Neural progenitor cell (in vitro differentiated cells): Measurements from ENCODE around the gene CCDC201. TPM values are rescaled to one million over a fixed set of nuclear protein-coding genes. Genes with fewer than 3 reads are reported as not detected.

Experiments used
- DNase-seq: peaks from one replicate; pipeline ENCODE4 v3.0.0-alpha.2; 2016; ENCODE audit warnings: low spot score
- H2AFZ ChIP-seq: fragments of 200-600 bp; sonication (generic); replicated peaks from 2 replicates; pipeline ENCODE4 v1.6.1; 2016; ENCODE audit warnings: antibody characterized with exemption
- H3F3A ChIP-seq: fragments of 200-600 bp; sonication (generic); 2 replicates; pipeline ENCODE4 v1.6.1; 2016; ENCODE audit warnings: antibody characterized with exemption, low read depth
- H3K27ac ChIP-seq: fragments of 200-600 bp; sonication (generic); 2 replicates; pipeline ENCODE4 v1.5.1; 2016; ENCODE audit warnings: mild to moderate bottlenecking
- H3K27me3 ChIP-seq: fragments of 200-600 bp; sonication (generic); 2 replicates; pipeline ENCODE4 v1.6.1; 2016; ENCODE audit warnings: mild to moderate bottlenecking, moderate library complexity
- H3K36me3 ChIP-seq: fragments of 200-600 bp; sonication (generic); 2 replicates; pipeline ENCODE4 v1.5.1; 2016
- H3K4me1 ChIP-seq: fragments of 200-600 bp; sonication (generic); 2 replicates; pipeline ENCODE4 v1.6.1; 2016; ENCODE audit warnings: mixed run types
- H3K4me2 ChIP-seq: fragments of 200-600 bp; sonication (generic); 2 replicates; pipeline ENCODE4 v1.6.1; 2016
- H3K4me3 ChIP-seq: fragments of 200-600 bp; sonication (generic); 2 replicates; pipeline ENCODE4 v1.5.1; 2016
- H3K79me2 ChIP-seq: fragments of 200-600 bp; sonication (generic); 2 replicates; pipeline ENCODE4 v1.6.1; 2016; ENCODE audit warnings: low read depth
- H3K9ac ChIP-seq: fragments of 200-600 bp; sonication (generic); 2 replicates; pipeline ENCODE4 v1.6.1; 2016
- H3K9me3 ChIP-seq: fragments of 200-600 bp; sonication (generic); 2 replicates; pipeline ENCODE4 v1.5.1; 2016; ENCODE audit warnings: low read depth
- H4K20me1 ChIP-seq: fragments of 200-600 bp; sonication (generic); 2 replicates; pipeline ENCODE4 v1.6.1; 2016; ENCODE audit warnings: low read depth
- H3K27ac Mint-ChIP-seq: 3 replicates; pipeline ENCODE4 v1.8.0; 2021; ENCODE audit warnings: mixed read lengths
- H3K27me3 Mint-ChIP-seq: 2 replicates; pipeline ENCODE4 v1.8.0; 2022; ENCODE audit warnings: low read depth, mild to moderate bottlenecking, inconsistent platforms, moderate library complexity, mixed read lengths; ENCODE audit not compliant: insufficient read depth
- H3K36me3 Mint-ChIP-seq: 3 replicates; pipeline ENCODE4 v1.8.0; 2021; ENCODE audit warnings: mixed read lengths
- H3K4me1 Mint-ChIP-seq: 3 replicates; pipeline ENCODE4 v1.8.0; 2021; ENCODE audit warnings: mixed read lengths
- H3K4me3 Mint-ChIP-seq: 3 replicates; pipeline ENCODE4 v1.8.0; 2021; ENCODE audit warnings: mild to moderate bottlenecking, moderate library complexity, mixed read lengths
- H3K9me3 Mint-ChIP-seq: 3 replicates; pipeline ENCODE4 v1.8.0; 2020; ENCODE audit warnings: mixed read lengths
- EZH2 ChIP-seq: fragments of 200-600 bp; sonication (generic); IDR thresholded peaks from 2 replicates; pipeline ENCODE4 v1.6.1; 2017; ENCODE audit warnings: antibody characterized with exemption, mild to moderate bottlenecking, moderate library complexity
- EZH2phosphoT487 ChIP-seq: fragments of 200-600 bp; sonication (generic); IDR thresholded peaks from 2 replicates; pipeline ENCODE4 v1.6.1; 2017; ENCODE audit warnings: antibody characterized with exemption
- total RNA-seq: library from RNA; depleted of rRNA; stranded (reverse); fragments of >200 nt; gene quantifications from 2 replicates; pipeline ENCODE4 v1.2.3, GENCODE V29; 2015; ENCODE audit warnings: low replicate concordance
- TF ChIP-seq, protein P1 (sequence below): fragments of 200-600 bp; sonication (generic); IDR thresholded peaks from 2 replicates; pipeline ENCODE4 v1.5.1; 2017; ENCODE audit warnings: antibody characterized with exemption, mild to moderate bottlenecking

CCDC201 gene
- total RNA-seq, 1 donor from 2014 or later: not detected

- Histone ChIP-seq H3K4me1 (no peaks in the 10 kb centered on the region), H3K36me3 (no peaks in the 10 kb centered on the region), H3K27ac (no peak overlapping the region), H3K4me2 (no peak overlapping the region), H3K9me3 (no peaks in the 10 kb centered on the region), H3K4me3 (no peak overlapping the region), H3K9ac (no peak overlapping the region), H3K79me2 (no peaks in the 10 kb centered on the region), H3F3A (no peaks in the 10 kb centered on the region), H4K20me1 (no peaks in the 10 kb centered on the region), H3K27me3 (no peaks in the 10 kb centered on the region), H2AFZ (no peak overlapping the region)
- no peak for DNase-seq
- H3K27ac Mint-ChIP-seq: no peak overlapping the region
- no peaks in the 10 kb centered on the region for H3K4me1 Mint-ChIP-seq
- peaks cover 2% of the 10 kb centered on the region for H3K27me3 Mint-ChIP-seq
- no peak overlapping the region for H3K4me3 Mint-ChIP-seq
- peaks cover 3% of the 10 kb centered on the region for H3K9me3 Mint-ChIP-seq
- no peaks in the 10 kb centered on the region for H3K36me3 Mint-ChIP-seq
- TF ChIP-seq EZH2 (no peak), EZH2phosphoT487 (no peak)
- TF ChIP-seq, protein P1, sequence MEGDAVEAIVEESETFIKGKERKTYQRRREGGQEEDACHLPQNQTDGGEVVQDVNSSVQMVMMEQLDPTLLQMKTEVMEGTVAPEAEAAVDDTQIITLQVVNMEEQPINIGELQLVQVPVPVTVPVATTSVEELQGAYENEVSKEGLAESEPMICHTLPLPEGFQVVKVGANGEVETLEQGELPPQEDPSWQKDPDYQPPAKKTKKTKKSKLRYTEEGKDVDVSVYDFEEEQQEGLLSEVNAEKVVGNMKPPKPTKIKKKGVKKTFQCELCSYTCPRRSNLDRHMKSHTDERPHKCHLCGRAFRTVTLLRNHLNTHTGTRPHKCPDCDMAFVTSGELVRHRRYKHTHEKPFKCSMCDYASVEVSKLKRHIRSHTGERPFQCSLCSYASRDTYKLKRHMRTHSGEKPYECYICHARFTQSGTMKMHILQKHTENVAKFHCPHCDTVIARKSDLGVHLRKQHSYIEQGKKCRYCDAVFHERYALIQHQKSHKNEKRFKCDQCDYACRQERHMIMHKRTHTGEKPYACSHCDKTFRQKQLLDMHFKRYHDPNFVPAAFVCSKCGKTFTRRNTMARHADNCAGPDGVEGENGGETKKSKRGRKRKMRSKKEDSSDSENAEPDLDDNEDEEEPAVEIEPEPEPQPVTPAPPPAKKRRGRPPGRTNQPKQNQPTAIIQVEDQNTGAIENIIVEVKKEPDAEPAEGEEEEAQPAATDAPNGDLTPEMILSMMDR: no peak
Measured at GRCh38 chr7:45878457-45879144, 5.7 kb upstream of the CCDC201 start.

GRCh38 chr7:45876519-45876918, 3.6 kb upstream of the CCDC201 start:
- no peaks in the 10 kb centered on the region for H3K36me3 Mint-ChIP-seq
- Histone ChIP-seq H3K4me1 (no peaks in the 10 kb centered on the region), H3K9me3 (no peaks in the 10 kb centered on the region), H3K4me2 (no peak overlapping the region), H3K9ac (no peak overlapping the region), H3K27ac (no peak overlapping the region), H2AFZ (no peak overlapping the region), H3K4me3 (no peak overlapping the region), H3K36me3 (no peaks in the 10 kb centered on the region), H4K20me1 (no peaks in the 10 kb centered on the region), H3K27me3 (no peaks in the 10 kb centered on the region), H3K79me2 (no peaks in the 10 kb centered on the region), H3F3A (no peaks in the 10 kb centered on the region)
- H3K27me3 Mint-ChIP-seq: peaks cover 4% of the 10 kb centered on the region
- H3K4me1 Mint-ChIP-seq: no peaks in the 10 kb centered on the region
- H3K4me3 Mint-ChIP-seq: no peak overlapping the region
- DNase-seq: no peak
- peaks cover 3% of the 10 kb centered on the region for H3K9me3 Mint-ChIP-seq
- TF ChIP-seq, protein P1: no peak
- no peak for TF ChIP-seq EZH2phosphoT487
- TF ChIP-seq EZH2: no peak
- no peak overlapping the region for H3K27ac Mint-ChIP-seq

- H3K27ac ChIP-seq: no peak overlapping the region
- H4K20me1 ChIP-seq: no peaks in the 10 kb centered on the region
- TF ChIP-seq EZH2 (no peak), EZH2phosphoT487 (no peak)
- TF ChIP-seq, protein P1: no peak
- Mint-ChIP-seq H3K36me3 (no peaks in the 10 kb centered on the region), H3K4me1 (no peaks in the 10 kb centered on the region), H3K27ac (no peak overlapping the region), H3K27me3 (peaks cover 4% of the 10 kb centered on the region), H3K4me3 (no peak overlapping the region), H3K9me3 (peaks cover 3% of the 10 kb centered on the region)
- no peaks in the 10 kb centered on the region for H3F3A ChIP-seq
- no peak overlapping the region for H3K9ac ChIP-seq
- no peaks in the 10 kb centered on the region for H3K79me2 ChIP-seq
- DNase-seq: no peak
- H3K4me3 ChIP-seq: no peak overlapping the region
- no peak overlapping the region for H3K4me2 ChIP-seq
- H3K4me1 ChIP-seq: no peaks in the 10 kb centered on the region
- H3K27me3 ChIP-seq: no peaks in the 10 kb centered on the region
- H2AFZ ChIP-seq: no peak overlapping the region
- no peaks in the 10 kb centered on the region for H3K9me3 ChIP-seq
- no peaks in the 10 kb centered on the region for H3K36me3 ChIP-seq
Measured at GRCh38 chr7:45874408-45875131, 1.7 kb upstream of the CCDC201 start.
